Stimulated activated CD4-positive, alpha-beta T cell treated with anti-CD3 and anti-CD28 coated beads, Interleukin-1b, Interleukin-23, amount 100 ng/mL, for 24 hours (primary cell): Measurements from ENCODE around the gene CMSS1.

Source experiments
- DNase-seq, 4 experiments: peaks; one replicate each; pipeline ENCODE4 v3.0.0-alpha.2; 2020; ENCODE audit warnings: low read depth in 4 of 4, low spot score in 1 of 4

The CMSS1 gene

GRCh38 chr3:100124201-100124761 is 306.6 kb downstream of the CMSS1 start:
- DNase-seq = no peak

- DNase-seq = no peak
Measured at GRCh38 chr3:100125161-100125938, 307.7 kb downstream of the CMSS1 start.

- no peak for DNase-seq
Measured at GRCh38 chr3:100127792-100128191, 310.1 kb downstream of the CMSS1 start.

GRCh38 chr3:100128565-100128964 is 310.9 kb downstream of the CMSS1 start:
- no peak for DNase-seq

GRCh38 chr3:100129941-100130340 is 312.3 kb downstream of the CMSS1 start:
- DNase-seq = no peak

- no peak for DNase-seq
Measured at GRCh38 chr3:100131241-100131640, 313.6 kb downstream of the CMSS1 start.

GRCh38 chr3:100136921-100137320 is 319.3 kb downstream of the CMSS1 start:
- no peak for DNase-seq

- no peak for DNase-seq
Measured at GRCh38 chr3:100140976-100141375, 323.3 kb downstream of the CMSS1 start.

- DNase-seq = no peak
Measured at GRCh38 chr3:100141586-100141985, 323.9 kb downstream of the CMSS1 start.

GRCh38 chr3:100144255-100144866 is 326.7 kb downstream of the CMSS1 start:
- DNase-seq = no peak

- DNase-seq = no peak
Measured at GRCh38 chr3:100149130-100149529, 331.5 kb downstream of the CMSS1 start.

GRCh38 chr3:100149713-100150415 is 332.2 kb downstream of the CMSS1 start:
- DNase-seq = no peak

- DNase-seq = no peak
Measured at GRCh38 chr3:100150473-100150872, 332.8 kb downstream of the CMSS1 start.

- no peak for DNase-seq
Measured at GRCh38 chr3:100151024-100151707, 333.5 kb downstream of the CMSS1 start.

- DNase-seq = no peak
Measured at GRCh38 chr3:100154171-100154570, 336.5 kb downstream of the CMSS1 start.

- DNase-seq = no peak
Measured at GRCh38 chr3:100155128-100155527, 337.5 kb downstream of the CMSS1 start.

GRCh38 chr3:100155590-100155989 is 337.9 kb downstream of the CMSS1 start:
- DNase-seq = no peak

- no peak for DNase-seq
Measured at GRCh38 chr3:100157685-100158084, 340.0 kb downstream of the CMSS1 start.

- DNase-seq = no peak
Measured at GRCh38 chr3:100158918-100159330, 341.3 kb downstream of the CMSS1 start.

- no peak for DNase-seq
Measured at GRCh38 chr3:100159331-100160153, 341.9 kb downstream of the CMSS1 start.
